ENCODE data around the gene TFCP2.

- TF ChIP-seq CTCF (IDR thresholded peaks at IDR 0.05; ENCODE audit: low read length) (no peak), EZH2 (IDR thresholded peaks at IDR 0.05; ENCODE audit: borderline replicate concordance, low read length) (no peak)
Measured at GRCh38 chr12:51152953-51153352, 20.0 kb downstream of the TFCP2 start.

Measured in OCI-LY1 (cell line).